ENCODE results near the gene ANKRD9. TPM values are rescaled to one million over a fixed set of nuclear protein-coding genes. Genes with fewer than 3 reads are reported as not detected.

The ANKRD9 gene
- total RNA-seq, 1 experiment from 2014 or later = 29.8 TPM

- Histone ChIP-seq H3K18ac (ENCODE audit: insufficient read length, low read depth, low read length) (peak overlapping the region; percentile 28), H2BK20ac (ENCODE audit: low read depth, low read length, poor library complexity, severe bottlenecking) (no peak overlapping the region), H3K14ac (ENCODE audit: insufficient read depth, low read length) (no peak overlapping the region), H2BK5ac (ENCODE audit: insufficient read length, low read length) (no peak overlapping the region), H3K4me2 (ENCODE audit: insufficient read depth, insufficient read length, low read length) (no peak overlapping the region), H2AFZ (ENCODE audit: low read length) (no peak overlapping the region), H2BK120ac (ENCODE audit: low read depth, low read length, poor library complexity, severe bottlenecking) (no peak overlapping the region), H4K8ac (replicated peaks; ENCODE audit: insufficient read length, low read depth, low read length) (no peak overlapping the region), H3K27me3 (ENCODE audit: insufficient read depth, low read length) (no peaks in the 10 kb centered on the region), H2BK15ac (ENCODE audit: low read depth, low read length) (no peak overlapping the region), H4K20me1 (ENCODE audit: control insufficient read depth, insufficient read depth, insufficient read length) (no peaks in the 10 kb centered on the region), H3K79me2 (ENCODE audit: insufficient read depth, low read length) (no peaks in the 10 kb centered on the region), H3K23me2 (ENCODE audit: insufficient read length, low read depth, low read length, poor library complexity, severe bottlenecking) (no peaks in the 10 kb centered on the region), H3K9me3 (ENCODE audit: control insufficient read depth, low read depth, low read length) (no peaks in the 10 kb centered on the region), H2BK12ac (ENCODE audit: insufficient read length, low read depth, low read length) (no peak overlapping the region), H2AK5ac (ENCODE audit: insufficient read length, low read length) (no peak overlapping the region), H3K4me1 (ENCODE audit: insufficient read depth, low read length) (no peaks in the 10 kb centered on the region), H3K56ac (ENCODE audit: insufficient read length, low read depth, low read length) (no peak overlapping the region), H3K9ac (ENCODE audit: extremely low read depth, insufficient read length, low read length) (no peak overlapping the region), H3T11ph (ENCODE audit: low read length) (no peak overlapping the region), H4K5ac (ENCODE audit: insufficient read length, low read depth, low read length) (no peak overlapping the region), H3K23ac (ENCODE audit: insufficient read length, low read depth, low read length) (no peak overlapping the region), H4K91ac (ENCODE audit: insufficient read length, low read depth, low read length) (no peak overlapping the region), H3K79me1 (ENCODE audit: insufficient read depth, low read depth, low read length, poor library complexity, severe bottlenecking) (no peaks in the 10 kb centered on the region), H3K4ac (ENCODE audit: low read depth, low read length) (no peak overlapping the region), H3K27ac (ENCODE audit: insufficient read length, low read depth, low read length) (no peak overlapping the region)
- no peak overlapping the region for H3K4me3 Mint-ChIP-seq
- H3K36me3 Mint-ChIP-seq (ENCODE audit: insufficient read depth in 1 of 3, low read depth in 3 of 3) = no peaks in the 10 kb centered on the region
- no CpG with 5 or more reads among the region's 17 CpGs for WGBS (ENCODE audit: extremely low coverage, insufficient read length, low lambda C conversion rate)
- no peak for DNase-seq
- H3K9me3 Mint-ChIP-seq = no peaks in the 10 kb centered on the region
- H3K27me3 Mint-ChIP-seq (ENCODE audit: low read depth) = peaks cover 4% of the 10 kb centered on the region
- TF ChIP-seq CTCF (conservative IDR thresholded peaks at IDR 0.05) = no peak
- no peak overlapping the region for H3K27ac Mint-ChIP-seq
- H3K4me1 Mint-ChIP-seq = peaks cover 12 to 17% of the 10 kb centered on the region in 2 experiments
Observed at GRCh38 chr14:102539544-102540314, 30.2 kb upstream of the ANKRD9 start.

Data from H9 (cell line).